Epithelial cell of esophagus (primary cell): ENCODE results near the gene CYP2W1.

Experiments
- DNase-seq: peaks from one replicate; pipeline ENCODE4 v3.0.0; 2010; ENCODE audit warnings: low read depth
- H3K4me3 ChIP-seq: 2 replicates; pipeline ENCODE4 v1.5.1; 2011; ENCODE audit warnings: mild to moderate bottlenecking, low read length, control low read depth
- TF ChIP-seq, protein P1 (sequence below): IDR thresholded peaks from 2 replicates; pipeline ENCODE4 v1.5.1; 2011; ENCODE audit warnings: low read depth, mild to moderate bottlenecking, low read length, control low read depth, inconsistent platforms; ENCODE audit not compliant: insufficient read depth; ENCODE audit errors: missing control alignments

Gene CYP2W1

GRCh38 chr7:986766-987751 is 4.1 kb downstream of the CYP2W1 start:
- H3K4me3 ChIP-seq: no peak overlapping the region
- TF ChIP-seq, protein P1, sequence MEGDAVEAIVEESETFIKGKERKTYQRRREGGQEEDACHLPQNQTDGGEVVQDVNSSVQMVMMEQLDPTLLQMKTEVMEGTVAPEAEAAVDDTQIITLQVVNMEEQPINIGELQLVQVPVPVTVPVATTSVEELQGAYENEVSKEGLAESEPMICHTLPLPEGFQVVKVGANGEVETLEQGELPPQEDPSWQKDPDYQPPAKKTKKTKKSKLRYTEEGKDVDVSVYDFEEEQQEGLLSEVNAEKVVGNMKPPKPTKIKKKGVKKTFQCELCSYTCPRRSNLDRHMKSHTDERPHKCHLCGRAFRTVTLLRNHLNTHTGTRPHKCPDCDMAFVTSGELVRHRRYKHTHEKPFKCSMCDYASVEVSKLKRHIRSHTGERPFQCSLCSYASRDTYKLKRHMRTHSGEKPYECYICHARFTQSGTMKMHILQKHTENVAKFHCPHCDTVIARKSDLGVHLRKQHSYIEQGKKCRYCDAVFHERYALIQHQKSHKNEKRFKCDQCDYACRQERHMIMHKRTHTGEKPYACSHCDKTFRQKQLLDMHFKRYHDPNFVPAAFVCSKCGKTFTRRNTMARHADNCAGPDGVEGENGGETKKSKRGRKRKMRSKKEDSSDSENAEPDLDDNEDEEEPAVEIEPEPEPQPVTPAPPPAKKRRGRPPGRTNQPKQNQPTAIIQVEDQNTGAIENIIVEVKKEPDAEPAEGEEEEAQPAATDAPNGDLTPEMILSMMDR: no peak
- DNase-seq: no peak

GRCh38 chr7:987909-988308 is 4.9 kb downstream of the CYP2W1 start:
- no peak overlapping the region for H3K4me3 ChIP-seq
- TF ChIP-seq, protein P1: no peak
- DNase-seq: no peak

- no peak overlapping the region for H3K4me3 ChIP-seq
- no peak for DNase-seq
Observed at GRCh38 chr7:988426-988911, 5.5 kb downstream of the CYP2W1 start.

GRCh38 chr7:988963-989529 is 6.1 kb downstream of the CYP2W1 start:
- DNase-seq: no peak
- TF ChIP-seq, protein P1: no peak
- H3K4me3 ChIP-seq: no peak overlapping the region

More at GRCh38 chr7:988426-988911, 5.5 kb downstream of the CYP2W1 start:
- TF ChIP-seq, protein P1: no peak

DNA sequence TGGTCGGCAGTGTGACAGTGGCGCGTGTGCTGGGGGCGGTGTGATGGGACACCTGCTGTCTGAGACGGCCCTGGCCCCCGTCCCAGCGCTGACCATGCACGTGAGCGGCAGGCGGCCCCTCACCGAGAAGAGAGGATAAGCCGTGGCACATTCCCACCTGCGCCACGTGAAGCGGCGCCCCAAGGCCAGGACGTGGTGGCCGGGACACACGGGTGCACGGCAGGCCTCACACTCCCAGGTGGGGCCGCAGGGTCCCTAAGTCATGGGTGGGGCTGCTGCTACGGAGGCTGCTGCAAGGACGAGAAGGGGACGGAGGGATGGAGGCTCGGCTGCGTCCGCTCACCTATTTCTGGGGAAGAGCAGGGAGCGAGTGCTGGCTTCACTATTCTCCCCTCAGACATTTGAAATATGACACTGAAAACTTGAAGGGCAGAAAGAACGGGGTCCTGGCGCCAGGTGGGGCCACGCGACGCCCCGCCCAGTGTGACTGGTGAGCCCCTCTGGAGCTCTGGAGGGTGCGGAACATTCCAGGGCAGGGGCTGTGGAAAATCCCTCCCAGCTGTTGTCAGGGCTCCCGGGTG is 7.5 kb downstream of the CYP2W1 start:
- no peak overlapping the region for H3K4me3 ChIP-seq
- no peak for DNase-seq
- TF ChIP-seq, protein P1: no peak

- TF ChIP-seq, protein P1: no peak
- DNase-seq: no peak
- no peak overlapping the region for H3K4me3 ChIP-seq
Observed at GRCh38 chr7:990933-991728, 8.2 kb downstream of the CYP2W1 start.
